K562 (cell line): ENCODE measurements around the gene ASCC2. TPM values are rescaled to one million over a fixed set of nuclear protein-coding genes. Genes with fewer than 3 reads are reported as not detected.

Experiments used
- KLF10 ChIP-seq: fragments of 250-450 bp; sonication (Bioruptor Pico); IDR thresholded peaks from 2 replicates; pipeline ENCODE4 v1.6.1; 2021; ENCODE audit warnings: matching md5 sums
- MEIS2 ChIP-seq: fragments of 450-650 bp; IDR thresholded peaks from 2 replicates; pipeline ENCODE4 v1.6.1; 2014; ENCODE audit warnings: mild to moderate bottlenecking; ENCODE audit not compliant: partially characterized antibody
- MTA2 ChIP-seq: fragments of 450-650 bp; IDR thresholded peaks from 2 replicates; pipeline ENCODE4 v1.6.1; 2016; ENCODE audit warnings: low read depth
- PRDM10 ChIP-seq: fragments of 450-650 bp; IDR thresholded peaks from 2 replicates; pipeline ENCODE4 v1.6.1; 2018; ENCODE audit not compliant: partially characterized antibody
- TCFL5 ChIP-seq: fragments of 250-450 bp; sonication (Bioruptor Pico); conservative IDR thresholded peaks from 2 replicates; pipeline ENCODE4 v1.6.1; 2021; ENCODE audit warnings: mild to moderate bottlenecking, moderate library complexity, matching md5 sums
- ZBTB1 ChIP-seq: sonication (generic); formaldehyde crosslinking; IDR thresholded peaks from 2 replicates; pipeline ENCODE4 v1.8.1; 2023; ENCODE audit warnings: missing genetic modification reagents, low read depth, mild to moderate bottlenecking, borderline replicate concordance
- ZNF134 ChIP-seq: fragments of 250-450 bp; sonication (Bioruptor Pico); conservative IDR thresholded peaks from 2 replicates; pipeline ENCODE4 v1.4.0; 2020
- ZNF175 ChIP-seq: fragments of 200-800 bp; sonication (Bioruptor generic); IDR thresholded peaks from 2 replicates; pipeline ENCODE4 v1.6.1; 2016; ENCODE audit warnings: low read depth, mild to moderate bottlenecking, missing genetic modification characterization, missing compliant biosample characterization
- ZNF197 ChIP-seq: fragments of 200-800 bp; sonication (Bioruptor generic); IDR thresholded peaks from 2 replicates; pipeline ENCODE4 v1.6.1; 2016; ENCODE audit warnings: low read depth, missing genetic modification characterization, missing compliant biosample characterization
- ZNF445 ChIP-seq: fragments of 250-450 bp; sonication (Bioruptor Pico); IDR thresholded peaks from 2 replicates; pipeline ENCODE4 v1.4.0; 2020; ENCODE audit warnings: low read depth, mild to moderate bottlenecking, moderate library complexity
- polyA plus RNA-seq, 8 experiments: library from polyadenylated mRNA; depleted of rRNA in 4 of 8; stranded (reverse) in 5 of 8; unstranded in 3 of 8; fragments of >200 nt; fragmentation: Nextera tagmentation in 2 of 8; fragmentation: Illumina TruSeq in 1 of 8; extraction: Ambion mirVana in 2 of 8; extraction: Trizol in 1 of 8; gene quantifications; 2 replicates each; pipeline versions ENCODE4 v1.2.1 to v1.2.3, GENCODE V29; 2011 to 2014; ENCODE audit warnings: inconsistent platforms in 1 of 8, missing spikeins in 1 of 8
- total RNA-seq, 7 experiments: library from RNA; depleted of rRNA in 6 of 7; stranded (reverse); fragments of >200 nt in 6 of 7; fragmentation: Illumina TruSeq in 2 of 7; extraction: Trizol in 2 of 7; gene quantifications; 2 replicates each; pipeline versions ENCODE4 v1.2.1 to v1.2.3, GENCODE V29; 2011 to 2021; ENCODE audit warnings: low replicate concordance in 1 of 7
- TF ChIP-seq, protein P1 (sequence below): fragments of 200-600 bp; sonication (generic); IDR thresholded peaks from one replicate; pipeline ENCODE4 v1.6.1; 2012; ENCODE audit warnings: mild to moderate bottlenecking, low read depth, low read length, inconsistent platforms

Gene ASCC2
- total and polyA plus RNA-seq, 9 of the 15 experiments (the other 6 are each of a cell fraction or from before 2014, with no cell fraction given) = 4.0 to 46.7 (median 26.8) TPM

DNA sequence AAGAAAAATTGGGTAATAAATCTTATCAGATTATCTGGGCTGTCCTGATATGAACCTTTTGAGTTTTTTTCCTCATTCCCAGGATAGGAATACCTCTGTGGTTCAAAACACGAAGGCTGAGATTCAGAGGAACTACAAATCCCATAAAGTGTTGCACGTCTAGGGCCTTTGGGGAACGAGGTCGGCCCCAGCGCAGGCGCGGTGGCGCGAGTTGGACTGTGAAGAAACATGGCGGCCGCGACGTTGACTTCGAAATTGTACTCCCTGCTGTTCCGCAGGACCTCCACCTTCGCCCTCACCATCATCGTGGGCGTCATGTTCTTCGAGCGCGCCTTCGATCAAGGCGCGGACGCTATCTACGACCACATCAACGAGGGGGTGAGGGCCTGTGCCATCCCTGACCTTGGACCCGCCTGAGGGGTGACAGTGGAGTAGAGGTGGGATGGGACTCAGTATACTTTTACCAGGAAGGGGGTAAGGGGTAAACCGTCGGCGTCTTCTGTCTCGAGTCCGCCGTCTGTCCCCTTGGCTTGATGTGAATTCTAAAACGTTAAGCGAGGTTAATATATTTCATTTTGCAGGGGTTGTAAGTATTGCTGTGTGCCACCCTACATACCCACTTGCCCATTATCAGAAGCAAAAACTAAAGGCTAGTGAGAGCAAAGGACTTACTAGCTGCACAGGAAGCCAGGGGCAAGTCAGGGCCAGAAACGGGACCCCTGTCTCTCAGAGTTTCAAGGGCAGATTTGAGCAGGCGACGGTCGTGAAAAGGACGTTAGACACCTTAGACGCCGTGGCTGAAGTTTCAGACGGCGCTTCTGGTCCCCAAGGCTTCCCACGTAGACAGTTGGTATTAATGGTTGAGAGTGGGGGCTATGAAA is 70.7 kb downstream of the ASCC2 start, which contains the start of gene UQCR10 (continued):
- TF ChIP-seq, protein P1, sequence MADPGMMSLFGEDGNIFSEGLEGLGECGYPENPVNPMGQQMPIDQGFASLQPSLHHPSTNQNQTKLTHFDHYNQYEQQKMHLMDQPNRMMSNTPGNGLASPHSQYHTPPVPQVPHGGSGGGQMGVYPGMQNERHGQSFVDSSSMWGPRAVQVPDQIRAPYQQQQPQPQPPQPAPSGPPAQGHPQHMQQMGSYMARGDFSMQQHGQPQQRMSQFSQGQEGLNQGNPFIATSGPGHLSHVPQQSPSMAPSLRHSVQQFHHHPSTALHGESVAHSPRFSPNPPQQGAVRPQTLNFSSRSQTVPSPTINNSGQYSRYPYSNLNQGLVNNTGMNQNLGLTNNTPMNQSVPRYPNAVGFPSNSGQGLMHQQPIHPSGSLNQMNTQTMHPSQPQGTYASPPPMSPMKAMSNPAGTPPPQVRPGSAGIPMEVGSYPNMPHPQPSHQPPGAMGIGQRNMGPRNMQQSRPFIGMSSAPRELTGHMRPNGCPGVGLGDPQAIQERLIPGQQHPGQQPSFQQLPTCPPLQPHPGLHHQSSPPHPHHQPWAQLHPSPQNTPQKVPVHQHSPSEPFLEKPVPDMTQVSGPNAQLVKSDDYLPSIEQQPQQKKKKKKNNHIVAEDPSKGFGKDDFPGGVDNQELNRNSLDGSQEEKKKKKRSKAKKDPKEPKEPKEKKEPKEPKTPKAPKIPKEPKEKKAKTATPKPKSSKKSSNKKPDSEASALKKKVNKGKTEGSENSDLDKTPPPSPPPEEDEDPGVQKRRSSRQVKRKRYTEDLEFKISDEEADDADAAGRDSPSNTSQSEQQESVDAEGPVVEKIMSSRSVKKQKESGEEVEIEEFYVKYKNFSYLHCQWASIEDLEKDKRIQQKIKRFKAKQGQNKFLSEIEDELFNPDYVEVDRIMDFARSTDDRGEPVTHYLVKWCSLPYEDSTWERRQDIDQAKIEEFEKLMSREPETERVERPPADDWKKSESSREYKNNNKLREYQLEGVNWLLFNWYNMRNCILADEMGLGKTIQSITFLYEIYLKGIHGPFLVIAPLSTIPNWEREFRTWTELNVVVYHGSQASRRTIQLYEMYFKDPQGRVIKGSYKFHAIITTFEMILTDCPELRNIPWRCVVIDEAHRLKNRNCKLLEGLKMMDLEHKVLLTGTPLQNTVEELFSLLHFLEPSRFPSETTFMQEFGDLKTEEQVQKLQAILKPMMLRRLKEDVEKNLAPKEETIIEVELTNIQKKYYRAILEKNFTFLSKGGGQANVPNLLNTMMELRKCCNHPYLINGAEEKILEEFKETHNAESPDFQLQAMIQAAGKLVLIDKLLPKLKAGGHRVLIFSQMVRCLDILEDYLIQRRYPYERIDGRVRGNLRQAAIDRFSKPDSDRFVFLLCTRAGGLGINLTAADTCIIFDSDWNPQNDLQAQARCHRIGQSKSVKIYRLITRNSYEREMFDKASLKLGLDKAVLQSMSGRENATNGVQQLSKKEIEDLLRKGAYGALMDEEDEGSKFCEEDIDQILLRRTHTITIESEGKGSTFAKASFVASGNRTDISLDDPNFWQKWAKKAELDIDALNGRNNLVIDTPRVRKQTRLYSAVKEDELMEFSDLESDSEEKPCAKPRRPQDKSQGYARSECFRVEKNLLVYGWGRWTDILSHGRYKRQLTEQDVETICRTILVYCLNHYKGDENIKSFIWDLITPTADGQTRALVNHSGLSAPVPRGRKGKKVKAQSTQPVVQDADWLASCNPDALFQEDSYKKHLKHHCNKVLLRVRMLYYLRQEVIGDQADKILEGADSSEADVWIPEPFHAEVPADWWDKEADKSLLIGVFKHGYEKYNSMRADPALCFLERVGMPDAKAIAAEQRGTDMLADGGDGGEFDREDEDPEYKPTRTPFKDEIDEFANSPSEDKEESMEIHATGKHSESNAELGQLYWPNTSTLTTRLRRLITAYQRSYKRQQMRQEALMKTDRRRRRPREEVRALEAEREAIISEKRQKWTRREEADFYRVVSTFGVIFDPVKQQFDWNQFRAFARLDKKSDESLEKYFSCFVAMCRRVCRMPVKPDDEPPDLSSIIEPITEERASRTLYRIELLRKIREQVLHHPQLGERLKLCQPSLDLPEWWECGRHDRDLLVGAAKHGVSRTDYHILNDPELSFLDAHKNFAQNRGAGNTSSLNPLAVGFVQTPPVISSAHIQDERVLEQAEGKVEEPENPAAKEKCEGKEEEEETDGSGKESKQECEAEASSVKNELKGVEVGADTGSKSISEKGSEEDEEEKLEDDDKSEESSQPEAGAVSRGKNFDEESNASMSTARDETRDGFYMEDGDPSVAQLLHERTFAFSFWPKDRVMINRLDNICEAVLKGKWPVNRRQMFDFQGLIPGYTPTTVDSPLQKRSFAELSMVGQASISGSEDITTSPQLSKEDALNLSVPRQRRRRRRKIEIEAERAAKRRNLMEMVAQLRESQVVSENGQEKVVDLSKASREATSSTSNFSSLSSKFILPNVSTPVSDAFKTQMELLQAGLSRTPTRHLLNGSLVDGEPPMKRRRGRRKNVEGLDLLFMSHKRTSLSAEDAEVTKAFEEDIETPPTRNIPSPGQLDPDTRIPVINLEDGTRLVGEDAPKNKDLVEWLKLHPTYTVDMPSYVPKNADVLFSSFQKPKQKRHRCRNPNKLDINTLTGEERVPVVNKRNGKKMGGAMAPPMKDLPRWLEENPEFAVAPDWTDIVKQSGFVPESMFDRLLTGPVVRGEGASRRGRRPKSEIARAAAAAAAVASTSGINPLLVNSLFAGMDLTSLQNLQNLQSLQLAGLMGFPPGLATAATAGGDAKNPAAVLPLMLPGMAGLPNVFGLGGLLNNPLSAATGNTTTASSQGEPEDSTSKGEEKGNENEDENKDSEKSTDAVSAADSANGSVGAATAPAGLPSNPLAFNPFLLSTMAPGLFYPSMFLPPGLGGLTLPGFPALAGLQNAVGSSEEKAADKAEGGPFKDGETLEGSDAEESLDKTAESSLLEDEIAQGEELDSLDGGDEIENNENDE = no peak
- no peak for TF ChIP-seq MTA2
- no peak for TF ChIP-seq ZNF445 (CRISPR knock-in tag)
- no peak for TF ChIP-seq KLF10 (CRISPR knock-in tag)
- TF ChIP-seq ZNF197 (CRISPR knock-in tag) = 0 out of 2 replicates have a peak, but pooled peaks have one; percentile 75
- no peak for TF ChIP-seq TCFL5 (CRISPR knock-in tag)
- no peak for TF ChIP-seq ZBTB1
- no peak for TF ChIP-seq ZNF134
- no peak for TF ChIP-seq PRDM10
- peak; percentile 62 for TF ChIP-seq MEIS2
- 0 out of 2 replicates have a peak, but pooled peaks have one; percentile 27 for TF ChIP-seq ZNF175 (CRISPR knock-in tag)
